Calu3 (cell line): ENCODE measurements around the gene SCN4A. TPM values are rescaled to one million over a fixed set of nuclear protein-coding genes. Genes with fewer than 3 reads are reported as not detected.
"Not testable (repeated sequence)": the region's sequence is repeated elsewhere in the genome, so short reads cannot be mapped to it uniquely, and the experiment has no call there.

ENCODE experiments used
- Bru-seq: library from RNA; stranded (reverse); fragments of 400-500 nt; gene quantifications from one replicate; lab custom pipeline; 2021; lab: Mats Ljungman, UMichigan
- BruChase-seq, 2 experiments: library from RNA; stranded (reverse); fragments of 400-500 nt; gene quantifications; one replicate each; lab custom pipeline; 2021; lab: Mats Ljungman, UMichigan
- BruUV-seq: library from RNA; stranded (reverse); fragments of 400-500 nt; replicated peaks from 2 replicates; lab custom pipeline; 2021; lab: Mats Ljungman, UMichigan
- CTCF ChIA-PET: fragments of 300-600 bp; sonication (Branson Sonifier 250); formaldehyde crosslinking; loops from one replicate; lab custom pipeline; 2022; ENCODE audit warnings: antibody characterized with exemption; lab: Charles Lee
- DNase-seq: peaks from one replicate; pipeline ENCODE4 v3.0.0; 2022
- H3K27ac Mint-ChIP-seq: one replicate; pipeline ENCODE4 v1.8.0; 2022; ENCODE audit warnings: mixed read lengths; ENCODE audit not compliant: unreplicated experiment
- H3K27me3 Mint-ChIP-seq: one replicate; pipeline ENCODE4 v1.8.0; 2022; ENCODE audit warnings: mixed read lengths; ENCODE audit not compliant: unreplicated experiment
- H3K36me3 Mint-ChIP-seq: one replicate; pipeline ENCODE4 v1.8.0; 2022; ENCODE audit warnings: mild to moderate bottlenecking, moderate library complexity, mixed read lengths; ENCODE audit not compliant: insufficient read depth, unreplicated experiment
- H3K4me1 Mint-ChIP-seq: one replicate; pipeline ENCODE4 v1.8.0; 2022; ENCODE audit warnings: mild to moderate bottlenecking, low read depth, mixed read lengths; ENCODE audit not compliant: unreplicated experiment
- H3K4me3 Mint-ChIP-seq: one replicate; pipeline ENCODE4 v1.8.0; 2022; ENCODE audit warnings: mild to moderate bottlenecking, low read depth, moderate library complexity, mixed read lengths; ENCODE audit not compliant: unreplicated experiment
- H3K9me3 Mint-ChIP-seq: one replicate; pipeline ENCODE4 v1.8.0; 2022; ENCODE audit warnings: low read depth, mixed read lengths; ENCODE audit not compliant: unreplicated experiment
- CTCF ChIP-seq: fragments of 200-600 bp; IDR thresholded peaks from one replicate; pipeline ENCODE4 v1.8.0; 2022; ENCODE audit warnings: antibody characterized with exemption; ENCODE audit not compliant: unreplicated experiment
- intact Hi-C: fragments of 100-400 bp; cut with micrococcal nuclease; formaldehyde crosslinking; loops from one replicate; pipeline ENCODE4 v1.10.0; 2022; ENCODE audit not compliant: unreplicated experiment
- long read RNA-seq: library from polyadenylated mRNA; stranded (forward); transcript quantifications from one replicate; pipeline ENCODE4 v2.0.0, GENCODE V29; 2022
- total RNA-seq: library from RNA; stranded (reverse); gene quantifications from 2 replicates; pipeline ENCODE4 v1.2.3, GENCODE V29; 2022

The SCN4A gene
- total RNA-seq (not detected in 2 replicates), Bru-seq, nascent RNA (not detected), BruChase-seq, experiment 1, labeled RNA remaining after a 6-hour chase (percentile 5 among the genes with signal in this experiment), BruChase-seq, experiment 2, labeled RNA remaining after a 2-hour chase (not detected)
- long read RNA-seq = 0 reads

GRCh38 chr17:63972796-63973195 lies at the start of gene SCN4A:
Gene SCN4A (minus strand): TSS chr17:63972918. CDS start chr17:63972841, 77 bp downstream.
- CTCF ChIA-PET = no interaction called here
- DNase-seq = no peak
- no peaks in the 10 kb centered on the region for H3K9me3 Mint-ChIP-seq
- H3K27me3 Mint-ChIP-seq = no peaks in the 10 kb centered on the region
- BruUV-seq = no TSS peak
- no peak for TF ChIP-seq CTCF
- no peaks in the 10 kb centered on the region for H3K36me3 Mint-ChIP-seq
- no peak within 1 kb of the TSS for H3K4me3 Mint-ChIP-seq
- H3K27ac Mint-ChIP-seq = no peak within 1 kb of the TSS
- peaks cover 20% of the 10 kb centered on the region for H3K4me1 Mint-ChIP-seq
- intact Hi-C loops = no loop called here

- intact Hi-C loops = no loop called here
- Mint-ChIP-seq H3K36me3 (no peaks in the 10 kb centered on the region), H3K9me3 (no peaks in the 10 kb centered on the region), H3K4me1 (no peaks in the 10 kb centered on the region), H3K4me3 (peak within 1 kb of the TSS; percentile 51), H3K27me3 (no peaks in the 10 kb centered on the region), H3K27ac (no peak within 1 kb of the TSS)
- CTCF ChIA-PET = interaction anchor here (0.6 to 1.8 kb wide), 5 partner anchors 11 to 159 kb away, joined by 3 to 7 read pairs (median 4); no protein-coding TSS in a partner anchor
- DNase-seq = no peak
- TF ChIP-seq CTCF = no peak
- TSS peak; percentile 69 for BruUV-seq
These were observed 47.5 kb upstream of the SCN4A start, which contains the start of gene ICAM2 for GRCh38 chr17:64020056-64020766. Gene ICAM2 (minus strand): TSS chr17:64020633. CDS start chr17:64006691, 13,942 bp downstream.

- BruUV-seq, DNase-seq, H3K4me1 Mint-ChIP-seq, H3K9me3 Mint-ChIP-seq, H3K27me3 Mint-ChIP-seq, H3K36me3 Mint-ChIP-seq, H3K27ac Mint-ChIP-seq, intact Hi-C loops: not testable (repeated sequence)
- peak overlapping the region; percentile 51 for H3K4me3 Mint-ChIP-seq
- CTCF ChIA-PET = interaction anchor here (1.8 kb wide), 1 partner anchor 114 kb away, joined by 7 read pairs; no protein-coding TSS in a partner anchor
These were observed 46.8 kb upstream of the SCN4A start for GRCh38 chr17:64019551-64019961.

- no peak for DNase-seq
- H3K36me3 Mint-ChIP-seq = no peaks in the 10 kb centered on the region
These were observed 44.8 kb upstream of the SCN4A start for GRCh38 chr17:64017381-64017980.

More at GRCh38 chr17:64017381-64017980, 44.8 kb upstream of the SCN4A start:
- H3K27ac Mint-ChIP-seq = no peak overlapping the region
- intact Hi-C loops = no loop called here
- BruUV-seq = no TSS peak
- peaks cover 13% of the 10 kb centered on the region for H3K4me1 Mint-ChIP-seq
- no peak overlapping the region for H3K4me3 Mint-ChIP-seq
- H3K9me3 Mint-ChIP-seq = no peaks in the 10 kb centered on the region
- H3K27me3 Mint-ChIP-seq = no peaks in the 10 kb centered on the region
- TF ChIP-seq CTCF = peak; percentile 35
- CTCF ChIA-PET = interaction anchor here (0.6 kb wide), 1 partner anchor 1567 kb away, joined by 9 read pairs; no protein-coding TSS in a partner anchor
